Chondrocyte (in vitro differentiated cells): ENCODE data around the gene ESYT3. TPM values are rescaled to one million over a fixed set of nuclear protein-coding genes. Genes with fewer than 3 reads are reported as not detected.

Experiments
- DNase-seq: peaks from one replicate; pipeline ENCODE4 v3.0.0; 2021; ENCODE audit warnings: mixed read lengths, low spot score
- H3K27ac Mint-ChIP-seq: one replicate; pipeline ENCODE4 v1.8.0; 2021; ENCODE audit warnings: mild to moderate bottlenecking, moderate library complexity, mixed read lengths; ENCODE audit not compliant: unreplicated experiment
- H3K27me3 Mint-ChIP-seq: 2 replicates; pipeline ENCODE4 v1.8.0; 2021; ENCODE audit warnings: low read depth, mixed read lengths
- H3K36me3 Mint-ChIP-seq: 2 replicates; pipeline ENCODE4 v1.8.0; 2021; ENCODE audit warnings: low read depth, mixed read lengths
- H3K4me1 Mint-ChIP-seq: 2 replicates; pipeline ENCODE4 v1.8.0; 2021; ENCODE audit warnings: low read depth, mild to moderate bottlenecking, mixed read lengths
- H3K4me3 Mint-ChIP-seq: one replicate; pipeline ENCODE4 v1.8.0; 2021; ENCODE audit warnings: mild to moderate bottlenecking, moderate library complexity, mixed read lengths; ENCODE audit not compliant: unreplicated experiment
- H3K9me3 Mint-ChIP-seq: 2 replicates; pipeline ENCODE4 v1.8.0; 2021; ENCODE audit warnings: low read depth, mixed read lengths
- CTCF ChIP-seq: fragments of 200-600 bp; sonication (generic); IDR thresholded peaks from 2 replicates; pipeline ENCODE4 v1.5.0; 2021; ENCODE audit warnings: antibody characterized with exemption, mild to moderate bottlenecking, moderate library complexity
- total RNA-seq: library from RNA; stranded (reverse); gene quantifications from 3 replicates; pipeline ENCODE4 v1.2.1, GENCODE V29; 2021

The ESYT3 gene
- total RNA-seq, 1 donor from 2014 or later: 0.70 TPM

GRCh38 chr3:138443091-138443490, 8.7 kb downstream of the ESYT3 start:
- no peak for DNase-seq
- Mint-ChIP-seq H3K4me3 (no peak overlapping the region), H3K27ac (no peak overlapping the region), H3K4me1 (peaks cover 26% of the 10 kb centered on the region), H3K27me3 (no peaks in the 10 kb centered on the region), H3K9me3 (no peaks in the 10 kb centered on the region), H3K36me3 (no peaks in the 10 kb centered on the region)
- TF ChIP-seq CTCF: no peak

- Mint-ChIP-seq H3K4me3 (no peak overlapping the region), H3K36me3 (no peaks in the 10 kb centered on the region), H3K4me1 (peaks cover 26% of the 10 kb centered on the region), H3K9me3 (no peaks in the 10 kb centered on the region), H3K27ac (no peak overlapping the region), H3K27me3 (no peaks in the 10 kb centered on the region)
- DNase-seq: no peak
- no peak for TF ChIP-seq CTCF
Measured at GRCh38 chr3:138443521-138444503, 9.4 kb downstream of the ESYT3 start.

- Mint-ChIP-seq H3K27ac (no peak overlapping the region), H3K27me3 (no peaks in the 10 kb centered on the region), H3K9me3 (no peaks in the 10 kb centered on the region), H3K4me3 (no peak overlapping the region), H3K36me3 (no peaks in the 10 kb centered on the region), H3K4me1 (peaks cover 20% of the 10 kb centered on the region)
- no peak for DNase-seq
- TF ChIP-seq CTCF: no peak
Measured at GRCh38 chr3:138445236-138445635, 10.8 kb downstream of the ESYT3 start.

- no peak overlapping the region for H3K4me3 Mint-ChIP-seq
Measured at GRCh38 chr3:138445654-138446053, 11.2 kb downstream of the ESYT3 start.

GRCh38 chr3:138448631-138449030, 14.2 kb downstream of the ESYT3 start:
- Mint-ChIP-seq H3K27me3 (peaks cover 1% of the 10 kb centered on the region), H3K27ac (no peak overlapping the region), H3K9me3 (no peaks in the 10 kb centered on the region), H3K4me3 (no peak overlapping the region), H3K4me1 (no peaks in the 10 kb centered on the region), H3K36me3 (no peaks in the 10 kb centered on the region)
- TF ChIP-seq CTCF: no peak
- no peak for DNase-seq

More at GRCh38 chr3:138445654-138446053, 11.2 kb downstream of the ESYT3 start:
- H3K27ac Mint-ChIP-seq: no peak overlapping the region
- TF ChIP-seq CTCF: no peak
- H3K9me3 Mint-ChIP-seq: no peaks in the 10 kb centered on the region
- H3K36me3 Mint-ChIP-seq: no peaks in the 10 kb centered on the region
- DNase-seq: no peak
- H3K27me3 Mint-ChIP-seq: no peaks in the 10 kb centered on the region
- peaks cover 16% of the 10 kb centered on the region for H3K4me1 Mint-ChIP-seq
